ENCODE measurements around the gene ZNF469. TPM values are rescaled to one million over a fixed set of nuclear protein-coding genes. Genes with fewer than 3 reads are reported as not detected.

ZNF469 gene
- total and polyA plus RNA-seq, 4 donors, result 0.04 to 0.50 (median 0.36) TPM

- Histone ChIP-seq H3K9ac (ENCODE audit: low read depth in 1 of 2, low read length in 2 of 2) (no peak overlapping the region), H3K27ac (ENCODE audit: low read depth in 1 of 2, low read length in 2 of 2) (no peak overlapping the region), H3K9me3 (ENCODE audit: control insufficient read depth in 4 of 4, low read length in 3 of 4) (no peaks in the 10 kb centered on the region), H3K27me3 (ENCODE audit: control insufficient read depth in 4 of 4, insufficient read depth in 4 of 4, low read length in 3 of 4) (no peaks in the 10 kb centered on the region), H3K36me3 (ENCODE audit: control insufficient read depth in 4 of 4, insufficient read depth in 3 of 4, low read depth in 1 of 4, low read length in 3 of 4) (no peaks in the 10 kb centered on the region), H3K4me3 (ENCODE audit: low read depth in 1 of 3, low read length in 3 of 3) (no peak overlapping the region), H3K4me1 (ENCODE audit: control insufficient read depth in 4 of 4, insufficient read depth in 4 of 4, low read length in 3 of 4) (no peaks in the 10 kb centered on the region)
- DNase-seq (ENCODE audit: low spot score), result no peak
- WGBS, result 77% methylated on average over 20 of the region's 20 CpGs
- TF ChIP-seq, protein P1, sequence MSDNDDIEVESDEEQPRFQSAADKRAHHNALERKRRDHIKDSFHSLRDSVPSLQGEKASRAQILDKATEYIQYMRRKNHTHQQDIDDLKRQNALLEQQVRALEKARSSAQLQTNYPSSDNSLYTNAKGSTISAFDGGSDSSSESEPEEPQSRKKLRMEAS (IDR thresholded peaks at IDR 0.05), result no peak
- TF ChIP-seq RAD21 (IDR thresholded peaks at IDR 0.05) (no peak), ZBTB33 (IDR thresholded peaks at IDR 0.05) (no peak), EGR1 (IDR thresholded peaks at IDR 0.05; ENCODE audit: low read depth in 2 of 2) (no peak), YY1 (IDR thresholded peaks at IDR 0.05) (no peak), NR2F2 (IDR thresholded peaks at IDR 0.05) (no peak), GABPA (IDR thresholded peaks at IDR 0.05 in 1 of 2, conservative IDR thresholded peaks at IDR 0.05 in 1 of 2) (no peak), RXRA (IDR thresholded peaks at IDR 0.05) (no peak), JUND (IDR thresholded peaks at IDR 0.05) (no peak), REST (IDR thresholded peaks at IDR 0.05) (no peak)
These were observed 15.6 kb downstream of the ZNF469 start for GRCh38 chr16:88398170-88398873.

- H3K9me3 ChIP-seq (ENCODE audit: control insufficient read depth in 4 of 4, low read length in 3 of 4), result no peaks in the 10 kb centered on the region
- no peaks in the 10 kb centered on the region for H3K27me3 ChIP-seq (ENCODE audit: control insufficient read depth in 4 of 4, insufficient read depth in 4 of 4, low read length in 3 of 4)
- DNase-seq (ENCODE audit: low spot score), result no peak
- no peaks in the 10 kb centered on the region for H3K4me1 ChIP-seq (ENCODE audit: control insufficient read depth in 4 of 4, insufficient read depth in 4 of 4, low read length in 3 of 4)
- H3K36me3 ChIP-seq (ENCODE audit: control insufficient read depth in 4 of 4, insufficient read depth in 3 of 4, low read depth in 1 of 4, low read length in 3 of 4), result no peaks in the 10 kb centered on the region
- no peak overlapping the region for H3K4me3 ChIP-seq (ENCODE audit: low read depth in 1 of 3, low read length in 3 of 3)
- no peak overlapping the region for H3K9ac ChIP-seq (ENCODE audit: low read depth in 1 of 2, low read length in 2 of 2)
- H3K27ac ChIP-seq (ENCODE audit: low read depth in 1 of 2, low read length in 2 of 2), result no peak overlapping the region
- 77% methylated on average over 8 of the region's 8 CpGs for WGBS
- TF ChIP-seq, protein P1 (IDR thresholded peaks at IDR 0.05), result no peak
- no peak for TF ChIP-seq JUND (IDR thresholded peaks at IDR 0.05)
- no peak for TF ChIP-seq SP1 (IDR thresholded peaks at IDR 0.05)
- TF ChIP-seq HNF4G (IDR thresholded peaks at IDR 0.05), result no peak
- no peak for TF ChIP-seq FOXA1 (IDR thresholded peaks at IDR 0.05)
- TF ChIP-seq RAD21 (IDR thresholded peaks at IDR 0.05), result no peak
- no peak for TF ChIP-seq RXRA (IDR thresholded peaks at IDR 0.05)
- TF ChIP-seq ZBTB33 (IDR thresholded peaks at IDR 0.05), result no peak
- TF ChIP-seq GABPA (IDR thresholded peaks at IDR 0.05 in 1 of 2, conservative IDR thresholded peaks at IDR 0.05 in 1 of 2), result no peak
- no peak for TF ChIP-seq NR2F2 (IDR thresholded peaks at IDR 0.05)
These were observed 16.1 kb downstream of the ZNF469 start for GRCh38 chr16:88398874-88399178.
